H9 (cell line): ENCODE data around the gene NEIL1. TPM values are rescaled to one million over a fixed set of nuclear protein-coding genes. Genes with fewer than 3 reads are reported as not detected.
A peak's percentile ranks its signal among the peaks of the same experiment; 100 is the strongest.

Experiments used
- DNase-seq: peaks from one replicate; pipeline ENCODE4 v3.0.0-alpha.2; 2017
- H2AFZ ChIP-seq: one replicate; pipeline ENCODE4 v1.6.1; 2013; ENCODE audit warnings: mild to moderate bottlenecking, low read length, control low read depth, moderate library complexity
- H2AK5ac ChIP-seq: 2 replicates; pipeline ENCODE4 v1.6.1; 2013; ENCODE audit warnings: low read length, control low read depth, mixed read lengths; ENCODE audit not compliant: insufficient read length
- H2BK120ac ChIP-seq: one replicate; pipeline ENCODE4 v1.6.1; 2013; ENCODE audit warnings: low read depth, mild to moderate bottlenecking, low read length, control low read depth, inconsistent platforms; ENCODE audit not compliant: poor library complexity, severe bottlenecking
- H2BK12ac ChIP-seq: 2 replicates; pipeline ENCODE4 v1.6.1; 2013; ENCODE audit warnings: low read length, control low read depth, mixed read lengths, low read depth; ENCODE audit not compliant: insufficient read length
- H2BK15ac ChIP-seq: 2 replicates; pipeline ENCODE4 v1.6.1; 2013; ENCODE audit warnings: low read depth, low read length, control low read depth
- H2BK20ac ChIP-seq: one replicate; pipeline ENCODE4 v1.6.1; 2013; ENCODE audit warnings: low read depth, mild to moderate bottlenecking, low read length, control low read depth, inconsistent platforms; ENCODE audit not compliant: poor library complexity, severe bottlenecking
- H2BK5ac ChIP-seq: 2 replicates; pipeline ENCODE4 v1.6.1; 2013; ENCODE audit warnings: low read length, control low read depth, mixed read lengths; ENCODE audit not compliant: insufficient read length
- H3K14ac ChIP-seq: 2 replicates; pipeline ENCODE4 v1.6.1; 2013; ENCODE audit warnings: low read length, control low read depth; ENCODE audit not compliant: insufficient read depth
- H3K18ac ChIP-seq: 2 replicates; pipeline ENCODE4 v1.6.1; 2013; ENCODE audit warnings: low read depth, mild to moderate bottlenecking, mixed read lengths, low read length, control low read depth; ENCODE audit not compliant: insufficient read length
- H3K23ac ChIP-seq: 2 replicates; pipeline ENCODE4 v1.6.1; 2013; ENCODE audit warnings: low read length, control low read depth, mixed read lengths, low read depth; ENCODE audit not compliant: insufficient read length
- H3K23me2 ChIP-seq: 2 replicates; pipeline ENCODE4 v1.6.1; 2013; ENCODE audit warnings: low read depth, mild to moderate bottlenecking, mixed read lengths, low read length, control low read depth; ENCODE audit not compliant: insufficient read length, poor library complexity, severe bottlenecking
- H3K27ac ChIP-seq: 2 replicates; pipeline ENCODE4 v1.5.1; 2013; ENCODE audit warnings: low read length, control low read depth, mixed read lengths, low read depth; ENCODE audit not compliant: insufficient read length
- H3K27me3 ChIP-seq: 2 replicates; pipeline ENCODE4 v1.6.1; 2013; ENCODE audit warnings: low read length, control low read depth, inconsistent platforms; ENCODE audit not compliant: insufficient read depth
- H3K4ac ChIP-seq: 2 replicates; pipeline ENCODE4 v1.6.1; 2013; ENCODE audit warnings: low read depth, mild to moderate bottlenecking, control low read depth, inconsistent platforms, low read length, moderate library complexity
- H3K4me1 ChIP-seq: 2 replicates; pipeline ENCODE4 v1.6.1; 2013; ENCODE audit warnings: low read length, control low read depth, inconsistent platforms; ENCODE audit not compliant: insufficient read depth
- H3K4me2 ChIP-seq: 2 replicates; pipeline ENCODE4 v1.6.1; 2013; ENCODE audit warnings: low read length, control low read depth, mixed read lengths; ENCODE audit not compliant: insufficient read length, insufficient read depth
- H3K56ac ChIP-seq: 2 replicates; pipeline ENCODE4 v1.6.1; 2013; ENCODE audit warnings: low read depth, mild to moderate bottlenecking, mixed read lengths, low read length, control low read depth; ENCODE audit not compliant: insufficient read length
- H3K79me1 ChIP-seq: 2 replicates; pipeline ENCODE4 v1.6.1; 2013; ENCODE audit warnings: low read depth, mild to moderate bottlenecking, moderate library complexity, low read length, control low read depth, inconsistent platforms; ENCODE audit not compliant: insufficient read depth, poor library complexity, severe bottlenecking
- H3K79me2 ChIP-seq: 2 replicates; pipeline ENCODE4 v1.6.1; 2013; ENCODE audit warnings: low read length, control low read depth, inconsistent platforms; ENCODE audit not compliant: insufficient read depth
- H3K9ac ChIP-seq: 2 replicates; pipeline ENCODE4 v1.6.1; 2013; ENCODE audit warnings: low read length, control low read depth, mixed read lengths; ENCODE audit not compliant: insufficient read length; ENCODE audit errors: extremely low read depth
- H3K9me3 ChIP-seq: one replicate; pipeline ENCODE4 v1.6.1; 2013; ENCODE audit warnings: low read depth, low read length, inconsistent platforms; ENCODE audit not compliant: control insufficient read depth
- H3T11ph ChIP-seq: one replicate; pipeline ENCODE4 v1.6.1; 2013; ENCODE audit warnings: mild to moderate bottlenecking, low read length, control low read depth, inconsistent platforms
- H4K20me1 ChIP-seq: one replicate; pipeline ENCODE4 v1.6.1; 2013; ENCODE audit not compliant: control insufficient read depth, insufficient read length, insufficient read depth
- H4K5ac ChIP-seq: 2 replicates; pipeline ENCODE4 v1.6.1; 2013; ENCODE audit warnings: low read depth, mild to moderate bottlenecking, mixed read lengths, low read length, control low read depth; ENCODE audit not compliant: insufficient read length
- H4K8ac ChIP-seq: replicated peaks from 2 replicates; pipeline ENCODE4 v1.6.1; 2013; ENCODE audit warnings: low read length, control low read depth, mixed read lengths, low read depth; ENCODE audit not compliant: insufficient read length
- H4K91ac ChIP-seq: 2 replicates; pipeline ENCODE4 v1.6.1; 2013; ENCODE audit warnings: low read depth, mild to moderate bottlenecking, moderate library complexity, mixed read lengths, low read length, control low read depth; ENCODE audit not compliant: insufficient read length
- H3K27ac Mint-ChIP-seq, 3 experiments: 2 replicates in 2 of 3; 3 replicates in 1 of 3; pipeline ENCODE4 v1.8.0; 2020 to 2021; ENCODE audit warnings: mixed read lengths in 3 of 3, mild to moderate bottlenecking in 1 of 3, moderate library complexity in 1 of 3
- H3K27me3 Mint-ChIP-seq: 2 replicates; pipeline ENCODE4 v1.8.0; 2021; ENCODE audit warnings: low read depth, mild to moderate bottlenecking, moderate library complexity, mixed read lengths
- H3K36me3 Mint-ChIP-seq, 3 experiments: 2 replicates in 2 of 3; 3 replicates in 1 of 3; pipeline ENCODE4 v1.8.0; 2020 to 2021; ENCODE audit warnings: low read depth in 3 of 3, mixed read lengths in 3 of 3; ENCODE audit not compliant: insufficient read depth in 1 of 3
- H3K4me1 Mint-ChIP-seq, 2 experiments: 2 replicates each; pipeline ENCODE4 v1.8.0; 2020; ENCODE audit warnings: mixed read lengths in 2 of 2
- H3K4me3 Mint-ChIP-seq, 2 experiments: 2 replicates in 1 of 2; 3 replicates in 1 of 2; pipeline ENCODE4 v1.8.0; 2020 to 2021; ENCODE audit warnings: mild to moderate bottlenecking in 2 of 2, mixed read lengths in 2 of 2, moderate library complexity in 1 of 2
- H3K9me3 Mint-ChIP-seq, 2 experiments: 2 replicates in 1 of 2; 3 replicates in 1 of 2; pipeline ENCODE4 v1.8.0; 2020; ENCODE audit warnings: mild to moderate bottlenecking in 2 of 2, mixed read lengths in 2 of 2, moderate library complexity in 1 of 2
- CTCF ChIP-seq: fragments of 200-600 bp; sonication (generic); conservative IDR thresholded peaks from 3 replicates; pipeline ENCODE4 v1.8.0; 2021; ENCODE audit warnings: antibody characterized with exemption, mild to moderate bottlenecking
- WGBS: extraction: QIAGEN DNeasy Blood & Tissue Kit; methylation state at CpG from one replicate; pipeline ENCODE4 v1.1.7; 2013; ENCODE audit warnings: missing lambda C conversion rate, low lambda C conversion rate, mixed read lengths; ENCODE audit not compliant: insufficient read length; ENCODE audit errors: extremely low coverage; 5-methylcytosine and 5-hydroxymethylcytosine counted together
- total RNA-seq: library from RNA; stranded (reverse); gene quantifications from 2 replicates; pipeline ENCODE4 v1.2.1, GENCODE V29; 2021

Gene NEIL1
- total RNA-seq, 1 experiment from 2014 or later = 16.5 TPM

GRCh38 chr15:75335705-75336355, 11.0 kb upstream of the NEIL1 start, which contains the start of gene COMMD4:
Gene COMMD4, plus strand, starts transcription at chr15:75336063. Its CDS starts 27 bp downstream, at chr15:75336090.
- H4K91ac ChIP-seq = no peak within 1 kb of the TSS
- H3K23me2 ChIP-seq = peaks cover 6% of the 10 kb centered on the region
- H3K27ac ChIP-seq = no peak within 1 kb of the TSS
- no peaks in the 10 kb centered on the region for H3K9me3 ChIP-seq
- H2AK5ac ChIP-seq = no peak within 1 kb of the TSS
- H2BK120ac ChIP-seq = no peak within 1 kb of the TSS
- Mint-ChIP-seq H3K4me3 (peak within 1 kb of the TSS; percentile 98), H3K36me3 (peaks cover 6 to 16% (median 15%) of the 10 kb centered on the region in 3 experiments; a peak in 6 of 7 replicates), H3K4me1 (peaks cover 12 to 14% of the 10 kb centered on the region in 2 experiments), H3K27ac (peak within 1 kb of the TSS; percentile 72 to 99 (median 98); a peak in 6 of 7 replicates), H3K9me3 (no peaks in the 10 kb centered on the region), H3K27me3 (no peaks in the 10 kb centered on the region; the same call in 1 of the 2 replicates)
- TF ChIP-seq CTCF = no peak
- H3K56ac ChIP-seq = no peak within 1 kb of the TSS
- H3K14ac ChIP-seq = peak within 1 kb of the TSS; percentile 96; the same call in 1 of the 2 replicates
- H4K5ac ChIP-seq = no peak within 1 kb of the TSS
- no peak within 1 kb of the TSS for H2BK12ac ChIP-seq
- whole genome bisulfite sequencing = no CpG with 5 or more reads among the region's 42 CpGs
- no peak within 1 kb of the TSS for H3K23ac ChIP-seq
- peak within 1 kb of the TSS; percentile 92 for H3K18ac ChIP-seq
- H3K79me2 ChIP-seq = peaks cover 1% of the 10 kb centered on the region; the same call in 1 of the 2 replicates
- H3K4me1 ChIP-seq = no peaks in the 10 kb centered on the region
- no peaks in the 10 kb centered on the region for H3K27me3 ChIP-seq
- H3K4ac ChIP-seq = peak within 1 kb of the TSS; percentile 74
- H3K9ac ChIP-seq = peak within 1 kb of the TSS; percentile 92
- no peak within 1 kb of the TSS for H3T11ph ChIP-seq
- peak; percentile 95 for DNase-seq
- no peak within 1 kb of the TSS for H2BK5ac ChIP-seq
- peak within 1 kb of the TSS; percentile 71 for H4K8ac ChIP-seq
- H2AFZ ChIP-seq = peak within 1 kb of the TSS; percentile 71
- no peak within 1 kb of the TSS for H2BK15ac ChIP-seq
- peak within 1 kb of the TSS; percentile 83 for H3K4me2 ChIP-seq
- no peak within 1 kb of the TSS for H2BK20ac ChIP-seq
- H4K20me1 ChIP-seq = no peaks in the 10 kb centered on the region
- H3K79me1 ChIP-seq = peaks cover 5% of the 10 kb centered on the region
